CD14-positive monocyte (primary cell): ENCODE results near the gene SEMA3D. TPM values are rescaled to one million over a fixed set of nuclear protein-coding genes. Genes with fewer than 3 reads are reported as not detected.
A peak's percentile ranks its signal among the peaks of the same experiment; 100 is the strongest.

Experiments used
- DNase-seq, 3 donors: peaks; one replicate each; pipeline ENCODE4 v3.0.0-alpha.2; 2011 to 2022
- H2AFZ ChIP-seq: 2 replicates; pipeline ENCODE4 v1.6.0; 2012; ENCODE audit warnings: mild to moderate bottlenecking, low read depth, low read length, inconsistent platforms; ENCODE audit not compliant: insufficient read depth, poor library complexity, severe bottlenecking
- H3K27ac ChIP-seq, 2 donors: 1 replicate in 1 of 2; 2 replicates in 1 of 2; pipeline ENCODE4 v1.5.1; 2012 to 2013; ENCODE audit warnings: low read length in 2 of 2, control low read depth in 1 of 2, inconsistent platforms in 1 of 2, low read depth in 1 of 2, mild to moderate bottlenecking in 1 of 2
- H3K27me3 ChIP-seq, 2 donors: one replicate each; pipeline versions ENCODE4 v1.6.0 to v1.6.1; 2011 to 2013; ENCODE audit warnings: low read length in 2 of 2; ENCODE audit not compliant: control insufficient read depth in 2 of 2, insufficient read depth in 2 of 2
- H3K36me3 ChIP-seq, 2 donors: replicated peaks in 1 of 2; 1 replicate in 1 of 2; 2 replicates in 1 of 2; pipeline versions ENCODE4 v1.5.1 to v1.6.1; 2012 to 2013; ENCODE audit warnings: low read length in 2 of 2, control low read depth in 1 of 2, inconsistent platforms in 1 of 2, mild to moderate bottlenecking in 1 of 2; ENCODE audit not compliant: insufficient read depth in 2 of 2, control insufficient read depth in 1 of 2
- H3K4me1 ChIP-seq, 2 donors: 1 replicate in 1 of 2; 2 replicates in 1 of 2; pipeline versions ENCODE4 v1.5.1 to v1.6.1; 2012 to 2013; ENCODE audit warnings: low read length in 2 of 2, control low read depth in 1 of 2, inconsistent platforms in 1 of 2, mild to moderate bottlenecking in 1 of 2, moderate library complexity in 1 of 2; ENCODE audit not compliant: insufficient read depth in 2 of 2, control insufficient read depth in 1 of 2
- H3K4me2 ChIP-seq: replicated peaks from 2 replicates; pipeline ENCODE3; 2012; ENCODE audit warnings: low read length, moderate library complexity, mild to moderate bottlenecking; ENCODE audit not compliant: poor library complexity, severe bottlenecking; ENCODE audit errors: extremely low read depth
- H3K4me3 ChIP-seq, 3 experiments: fragments of 200-600 bp in 1 of 3; sonication (generic) in 1 of 3; replicated peaks in 1 of 3; 1 replicate in 2 of 3; 2 replicates in 1 of 3; pipeline ENCODE4 v1.5.1; 2011 to 2013; ENCODE audit warnings: low read length in 3 of 3, mild to moderate bottlenecking in 3 of 3, control low read depth in 2 of 3, low read depth in 2 of 3, inconsistent platforms in 1 of 3, moderate library complexity in 1 of 3
- H3K79me2 ChIP-seq: 2 replicates; pipeline ENCODE4 v1.6.0; 2012; ENCODE audit warnings: mild to moderate bottlenecking, control low read depth, inconsistent platforms, low read length, moderate library complexity; ENCODE audit not compliant: insufficient read depth
- H3K9ac ChIP-seq: 2 replicates; pipeline ENCODE4 v1.6.0; 2017; ENCODE audit warnings: low read length, mild to moderate bottlenecking; ENCODE audit not compliant: insufficient read depth, poor library complexity, severe bottlenecking
- H3K9me3 ChIP-seq, 2 donors: replicated peaks in 1 of 2; 1 replicate in 1 of 2; 2 replicates in 1 of 2; pipeline versions ENCODE4 v1.5.1 to v1.6.1; 2012 to 2013; ENCODE audit warnings: low read length in 2 of 2, control low read depth in 1 of 2; ENCODE audit not compliant: control insufficient read depth in 1 of 2, insufficient read depth in 1 of 2
- H4K20me1 ChIP-seq: 2 replicates; pipeline ENCODE4 v1.6.0; 2012; ENCODE audit warnings: mild to moderate bottlenecking, low read length, control low read depth, moderate library complexity; ENCODE audit not compliant: insufficient read depth
- H3K27ac Mint-ChIP-seq, 7 donors: one replicate each; pipeline ENCODE4 v1.8.0; 2020; ENCODE audit warnings: mild to moderate bottlenecking in 7 of 7, mixed read lengths in 7 of 7, moderate library complexity in 6 of 7, inconsistent platforms in 2 of 7
- H3K27me3 Mint-ChIP-seq, 3 donors: one replicate each; pipeline ENCODE4 v1.8.0; 2021 to 2022; ENCODE audit warnings: low read depth in 3 of 3, mild to moderate bottlenecking in 3 of 3, mixed read lengths in 3 of 3, moderate library complexity in 3 of 3, inconsistent platforms in 1 of 3
- H3K36me3 Mint-ChIP-seq, 2 donors: one replicate each; pipeline ENCODE4 v1.8.0; 2020; ENCODE audit warnings: mixed read lengths in 2 of 2, inconsistent platforms in 1 of 2, mild to moderate bottlenecking in 1 of 2
- H3K4me1 Mint-ChIP-seq: one replicate; pipeline ENCODE4 v1.8.0; 2020; ENCODE audit warnings: mild to moderate bottlenecking, mixed read lengths
- H3K4me3 Mint-ChIP-seq, 2 donors: one replicate each; pipeline ENCODE4 v1.8.0; 2020; ENCODE audit warnings: mild to moderate bottlenecking in 2 of 2, mixed read lengths in 2 of 2, moderate library complexity in 1 of 2
- H3K9me3 Mint-ChIP-seq, 7 donors: one replicate each; pipeline ENCODE4 v1.8.0; 2020 to 2022; ENCODE audit warnings: mixed read lengths in 7 of 7, mild to moderate bottlenecking in 6 of 7, moderate library complexity in 6 of 7, inconsistent platforms in 2 of 7
- CTCF ChIP-seq: fragments of 200-600 bp; IDR thresholded peaks from one replicate; pipeline ENCODE4 v1.8.0; 2022; ENCODE audit warnings: antibody characterized with exemption, mild to moderate bottlenecking
- WGBS: methylation state at CpG from one replicate; pipeline ENCODE4 v1.1.5; 2013; ENCODE audit warnings: missing lambda C conversion rate; ENCODE audit not compliant: insufficient coverage; 5-methylcytosine and 5-hydroxymethylcytosine counted together
- intact Hi-C, 2 donors: fragments of 100-400 bp; cut with micrococcal nuclease; formaldehyde crosslinking; loops; one replicate each; pipeline versions ENCODE4 v1.15.0 to v1.15.1; 2023
- polyA plus RNA-seq, 3 donors: library from polyadenylated mRNA; depleted of rRNA in 1 of 3; unstranded in 2 of 3; stranded (reverse) in 1 of 3; fragments of 300-500 nt in 2 of 3; fragments of >200 nt in 1 of 3; fragmentation: Illumina TruSeq in 2 of 3; gene quantifications; 1 replicate in 2 of 3; 2 replicates in 1 of 3; pipeline ENCODE4 v1.2.3, GENCODE V29; 2012 to 2021

The SEMA3D gene
- polyA plus RNA-seq, 3 donors, result not detected

GRCh38 chr7:84953234-84953633 lies 233.6 kb downstream of the SEMA3D start:
- Histone ChIP-seq H3K4me3 (no peak overlapping the region), H3K9me3 (no peaks in the 10 kb centered on the region), H3K9ac (no peak overlapping the region), H3K36me3 (no peaks in the 10 kb centered on the region), H3K4me1 (no peaks in the 10 kb centered on the region), H3K79me2 (no peaks in the 10 kb centered on the region), H3K4me2 (no peak overlapping the region), H2AFZ (no peak overlapping the region), H3K27me3 (no peaks in the 10 kb centered on the region), H3K27ac (no peak overlapping the region), H4K20me1 (no peaks in the 10 kb centered on the region)
- Mint-ChIP-seq H3K4me1 (peaks cover 1% of the 10 kb centered on the region), H3K4me3 (no peak overlapping the region), H3K36me3 (no peaks in the 10 kb centered on the region), H3K9me3 (peaks cover 0 to 10% (median 4%) of the 10 kb centered on the region in 7 donors), H3K27ac (no peak overlapping the region), H3K27me3 (no peaks in the 10 kb centered on the region)
- intact Hi-C loops, result no loop called here
- 96% methylated on average over 3 of the region's 5 CpGs for WGBS
- DNase-seq, result no peak
- TF ChIP-seq CTCF, result no peak

GRCh38 chr7:84950836-84951235 lies 236.0 kb downstream of the SEMA3D start:
- Histone ChIP-seq H3K4me1 (no peaks in the 10 kb centered on the region), H3K36me3 (no peaks in the 10 kb centered on the region), H2AFZ (no peak overlapping the region), H3K9ac (no peak overlapping the region), H3K79me2 (no peaks in the 10 kb centered on the region), H3K4me3 (no peak overlapping the region), H4K20me1 (no peaks in the 10 kb centered on the region), H3K27ac (no peak overlapping the region), H3K27me3 (no peaks in the 10 kb centered on the region), H3K9me3 (no peaks in the 10 kb centered on the region), H3K4me2 (no peak overlapping the region)
- H3K4me3 Mint-ChIP-seq, result no peak overlapping the region
- H3K36me3 Mint-ChIP-seq, result no peaks in the 10 kb centered on the region
- DNase-seq, result peak in 1 of 3 donors; percentile 5
- intact Hi-C loops, result no loop called here
- H3K4me1 Mint-ChIP-seq, result peaks cover 1% of the 10 kb centered on the region
- TF ChIP-seq CTCF, result no peak
- no peak overlapping the region for H3K27ac Mint-ChIP-seq
- peaks cover 0 to 6% (median 4%) of the 10 kb centered on the region in 7 donors for H3K9me3 Mint-ChIP-seq
- no peaks in the 10 kb centered on the region for H3K27me3 Mint-ChIP-seq
